HCT116 (cell line): ENCODE measurements around the gene CCDC124. TPM values are rescaled to one million over a fixed set of nuclear protein-coding genes. Genes with fewer than 3 reads are reported as not detected.

Experiments
- ATAC-seq: fragments of 200-7000 bp; cut with Tn5 transposase; 2 replicates; pipeline ENCODE4 v1.9.1; 2020; ENCODE audit warnings: mild to moderate bottlenecking, moderate library complexity
- BruUV-seq: library from RNA; stranded (reverse); fragments of 400-500 nt; replicated peaks from 2 replicates; lab custom pipeline; 2021; lab: Mats Ljungman, UMichigan
- CTCF ChIA-PET: fragments of 300-600 bp; sonication (Branson Sonifier 250); formaldehyde crosslinking; loops from one replicate; lab custom pipeline; 2021; ENCODE audit warnings: antibody characterized with exemption; lab: Charles Lee
- POLR2A ChIA-PET: fragments of 300-600, 350-600 bp; sonication (Branson Sonifier 250); formaldehyde crosslinking; loops from one replicate; lab custom pipeline; 2021; ENCODE audit warnings: antibody characterized with exemption; lab: Charles Lee
- RAD21 ChIA-PET, 2 experiments: fragments of 300-600 bp; sonication (Branson Sonifier 250); formaldehyde crosslinking; loops; one replicate each; lab custom pipeline; 2023; ENCODE audit warnings: low total read pairs in 2 of 2; ENCODE audit not compliant: uncharacterized antibody in 2 of 2, unreplicated experiment in 2 of 2, low non-redundant PET in 1 of 2; lab: Charles Lee
- DNase-seq: peaks from one replicate; pipeline ENCODE4 v3.0.0-alpha.2; 2010; ENCODE audit warnings: low read depth, low spot score
- H2AFZ ChIP-seq: fragments of 200-600 bp; shearing (Covaris generic), sonication (generic); 2 replicates; pipeline ENCODE4 v1.6.1; 2017; ENCODE audit warnings: low read depth, mixed run types, mixed read lengths, antibody characterized with exemption, low read length; ENCODE audit not compliant: poor library complexity, severe bottlenecking
- H3K27ac ChIP-seq: 2 replicates; pipeline ENCODE4 v1.5.1; 2012; ENCODE audit warnings: low read depth, low read length
- H3K27me3 ChIP-seq: fragments of 200-600 bp; sonication (generic); 2 replicates; pipeline ENCODE4 v1.6.1; 2016; ENCODE audit warnings: mixed run types, low read length, mixed read lengths; ENCODE audit not compliant: insufficient read depth
- H3K36me3 ChIP-seq, 2 experiments: fragments of 200-500 bp in 1 of 2; fragments of 200-600 bp in 1 of 2; sonication (Bioruptor generic) in 1 of 2; sonication (generic) in 1 of 2; 2 replicates each; pipeline versions ENCODE4 v1.5.1 to v1.6.1; 2014 to 2016; ENCODE audit warnings: low read length in 2 of 2, inconsistent platforms in 1 of 2, mixed read lengths in 1 of 2, mixed run types in 1 of 2; ENCODE audit not compliant: insufficient read depth in 2 of 2, control insufficient read depth in 1 of 2
- H3K4me1 ChIP-seq, 2 experiments: fragments of 200-600 bp in 1 of 2; sonication (generic) in 1 of 2; 2 replicates each; pipeline versions ENCODE4 v1.5.1 to v1.6.1; 2012 to 2017; ENCODE audit warnings: low read length in 2 of 2, inconsistent platforms in 1 of 2, mild to moderate bottlenecking in 1 of 2, mixed read lengths in 1 of 2, mixed run types in 1 of 2, moderate library complexity in 1 of 2; ENCODE audit not compliant: insufficient read depth in 2 of 2, control insufficient read depth in 1 of 2
- H3K4me2 ChIP-seq: fragments of 200-600 bp; sonication (generic); 2 replicates; pipeline ENCODE4 v1.6.1; 2017; ENCODE audit warnings: mixed run types, low read length, mixed read lengths
- H3K4me3 ChIP-seq, 2 experiments: fragments of 200-600 bp in 1 of 2; sonication (generic) in 1 of 2; replicated peaks in 1 of 2; 2 replicates each; pipeline ENCODE4 v1.5.1; 2011 to 2016; ENCODE audit warnings: low read length in 2 of 2, control low read depth in 1 of 2, low read depth in 1 of 2, mild to moderate bottlenecking in 1 of 2, mixed read lengths in 1 of 2, mixed run types in 1 of 2
- H3K79me2 ChIP-seq: fragments of 200-600 bp; sonication (generic); 2 replicates; pipeline ENCODE4 v1.6.1; 2017; ENCODE audit warnings: mild to moderate bottlenecking, mixed run types, low read length, moderate library complexity, mixed read lengths; ENCODE audit not compliant: insufficient read depth
- H3K9ac ChIP-seq: fragments of 200-600 bp; sonication (generic); 2 replicates; pipeline ENCODE4 v1.6.1; 2016; ENCODE audit warnings: low read length, mixed read lengths
- H3K9me2 ChIP-seq: fragments of 200-600 bp; sonication (generic), shearing (Covaris generic); 2 replicates; pipeline ENCODE4 v1.6.1; 2017; ENCODE audit warnings: mixed run types, mild to moderate bottlenecking, moderate library complexity; ENCODE audit not compliant: insufficient read depth
- H3K9me3 ChIP-seq, 2 experiments: fragments of 200-500 bp in 1 of 2; fragments of 200-600 bp in 1 of 2; sonication (Bioruptor generic) in 1 of 2; sonication (generic) in 1 of 2; 2 replicates each; pipeline ENCODE4 v1.6.1; 2014 to 2017; ENCODE audit warnings: low read length in 2 of 2, mixed read lengths in 2 of 2, inconsistent platforms in 1 of 2, low read depth in 1 of 2, mild to moderate bottlenecking in 1 of 2, mixed run types in 1 of 2, moderate library complexity in 1 of 2; ENCODE audit not compliant: control insufficient read depth in 1 of 2, insufficient read depth in 1 of 2
- H4K20me1 ChIP-seq: fragments of 200-600 bp; sonication (generic), shearing (Covaris generic); 2 replicates; pipeline ENCODE4 v1.6.1; 2017; ENCODE audit warnings: mixed run types, mild to moderate bottlenecking, moderate library complexity; ENCODE audit not compliant: insufficient read depth
- CEBPB ChIP-seq: IDR thresholded peaks from 2 replicates; pipeline ENCODE4 v1.6.1; 2012; ENCODE audit warnings: low read depth
- ELF1 ChIP-seq: IDR thresholded peaks from 2 replicates; pipeline ENCODE4 v1.6.1; 2012; ENCODE audit warnings: low read depth, borderline replicate concordance
- EZH2phosphoT487 ChIP-seq: fragments of 200-600 bp; IDR thresholded peaks from 2 replicates; pipeline ENCODE4 v1.6.1; 2018; ENCODE audit warnings: antibody characterized with exemption, borderline replicate concordance
- POLR2AphosphoS5 ChIP-seq: IDR thresholded peaks from 2 replicates; pipeline ENCODE4 v1.6.1; 2011; ENCODE audit warnings: mild to moderate bottlenecking, low read depth, low read length, moderate library complexity
- RAD21 ChIP-seq: IDR thresholded peaks from 2 replicates; pipeline ENCODE4 v1.6.1; 2012; ENCODE audit warnings: low read depth, mild to moderate bottlenecking
- SP1 ChIP-seq: IDR thresholded peaks from 2 replicates; pipeline ENCODE4 v1.6.1; 2012; ENCODE audit warnings: low read depth
- SRF ChIP-seq: IDR thresholded peaks from 2 replicates; pipeline ENCODE4 v1.6.1; 2012; ENCODE audit warnings: low read depth
- TCF7L2 ChIP-seq: IDR thresholded peaks from 2 replicates; pipeline ENCODE4 v1.7.0; 2011; ENCODE audit warnings: borderline replicate concordance, inconsistent platforms; ENCODE audit not compliant: insufficient read depth, insufficient read length; ENCODE audit errors: extremely low read depth
- YY1 ChIP-seq: IDR thresholded peaks from 2 replicates; pipeline ENCODE4 v1.6.1; 2011; ENCODE audit warnings: low read length, low read depth, moderate library complexity, mild to moderate bottlenecking; ENCODE audit not compliant: insufficient replicate concordance; ENCODE audit errors: extremely low read depth
- intact Hi-C: fragments of 100-400 bp; cut with micrococcal nuclease; formaldehyde crosslinking; loops from 2 replicates; pipeline ENCODE4 v1.10.0; 2022
- total RNA-seq: library from RNA; stranded (reverse); gene quantifications from one replicate; pipeline ENCODE4 v1.2.1, GENCODE V29; 2021; ENCODE audit not compliant: unreplicated experiment
- TF ChIP-seq, protein P1 (sequence below): IDR thresholded peaks from 2 replicates; pipeline ENCODE4 v1.6.1; 2012
- TF ChIP-seq, protein P2 (sequence below): IDR thresholded peaks from 2 replicates; pipeline ENCODE4 v1.6.1; 2012
- TF ChIP-seq, protein P3 (sequence below): IDR thresholded peaks from 2 replicates; pipeline ENCODE4 v1.6.1; 2012; ENCODE audit warnings: low read depth

The CCDC124 gene
- total RNA-seq, 1 experiment from 2014 or later, result 177 TPM

DNA sequence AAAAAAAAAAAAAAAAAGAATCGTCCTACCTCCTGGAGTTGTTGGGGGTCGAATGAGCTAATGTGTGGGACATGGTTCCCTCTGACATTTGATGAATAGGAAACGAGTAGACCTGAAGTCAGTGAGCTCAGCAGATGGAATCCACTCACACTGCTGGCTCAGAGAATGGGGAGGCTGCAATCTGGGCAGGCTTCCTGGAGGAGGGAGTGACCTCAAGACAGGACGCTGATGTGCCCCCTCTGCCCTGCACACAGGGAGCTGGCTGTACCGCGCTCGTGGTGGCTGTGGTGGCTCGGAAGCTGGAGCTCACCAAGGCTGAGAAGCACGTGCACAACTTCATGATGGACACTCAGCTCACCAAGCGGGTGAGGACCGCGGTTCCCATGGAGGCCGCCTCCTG is 55.3 kb downstream of the CCDC124 start:
- ATAC-seq (no peak), DNase-seq (no peak)
- H3K4me3 ChIP-seq, result no peak overlapping the region
- RAD21 ChIA-PET, result no interaction called here
- H4K20me1 ChIP-seq, result no peaks in the 10 kb centered on the region
- H2AFZ ChIP-seq, result no peak overlapping the region
- intact Hi-C loops, result no loop called here
- POLR2A ChIA-PET, result interaction anchor here (0.7 kb wide), 1 partner anchor 35 kb away, joined by 5 read pairs; no protein-coding TSS in a partner anchor
- H3K4me1 ChIP-seq, result peaks cover 0 to 12% of the 10 kb centered on the region in 2 experiments; a peak in 2 of 4 replicates
- no TSS peak for BruUV-seq
- H3K27me3 ChIP-seq, result no peaks in the 10 kb centered on the region
- no peak overlapping the region for H3K4me2 ChIP-seq
- CTCF ChIA-PET, result no interaction called here
- H3K9ac ChIP-seq, result no peak overlapping the region
- no peaks in the 10 kb centered on the region for H3K9me2 ChIP-seq
- no peaks in the 10 kb centered on the region for H3K36me3 ChIP-seq
- no peaks in the 10 kb centered on the region for H3K79me2 ChIP-seq
- no peak overlapping the region for H3K27ac ChIP-seq
- no peaks in the 10 kb centered on the region for H3K9me3 ChIP-seq
- TF ChIP-seq, protein P1, sequence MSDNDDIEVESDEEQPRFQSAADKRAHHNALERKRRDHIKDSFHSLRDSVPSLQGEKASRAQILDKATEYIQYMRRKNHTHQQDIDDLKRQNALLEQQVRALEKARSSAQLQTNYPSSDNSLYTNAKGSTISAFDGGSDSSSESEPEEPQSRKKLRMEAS, result no peak
- no peak for TF ChIP-seq TCF7L2
- TF ChIP-seq RAD21, result no peak
- TF ChIP-seq SP1, result no peak
- no peak for TF ChIP-seq CEBPB
- TF ChIP-seq POLR2AphosphoS5, result no peak
- no peak for TF ChIP-seq YY1

DNA sequence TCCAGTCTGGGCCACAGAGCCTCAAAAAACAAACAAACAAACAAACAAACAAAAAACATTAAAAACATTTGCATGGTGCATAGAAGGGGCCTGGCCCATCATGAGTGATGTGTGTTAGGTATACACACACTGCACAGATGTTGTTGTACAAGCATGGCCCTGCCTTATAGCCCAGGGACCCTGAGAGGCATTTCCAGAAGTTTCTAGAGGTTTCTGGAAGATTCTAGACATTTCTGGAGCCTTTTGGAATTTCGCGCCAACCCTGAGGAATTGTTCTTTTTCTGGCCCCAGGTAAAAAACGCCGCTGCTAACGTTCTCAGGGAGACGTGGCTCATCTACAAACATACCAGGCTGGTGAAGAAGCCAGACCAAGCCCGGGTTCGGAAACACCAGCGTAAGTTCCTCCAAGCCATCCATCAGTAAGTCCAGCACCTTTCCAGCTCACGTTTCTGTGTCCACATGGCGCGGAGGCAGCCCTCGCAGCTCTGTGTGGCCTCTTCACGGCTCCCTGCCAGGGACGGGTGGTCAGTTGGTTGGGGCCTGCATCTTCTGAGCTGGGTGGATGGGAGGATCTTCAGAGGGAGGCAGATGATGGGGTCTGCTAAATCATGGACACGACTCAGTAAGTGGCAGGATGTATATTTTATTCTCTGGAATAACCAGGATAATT is 56.7 kb downstream of the CCDC124 start:
- CTCF ChIA-PET, result no interaction called here
- no peak overlapping the region for H3K4me2 ChIP-seq
- POLR2A ChIA-PET, result interaction anchor here (0.6 kb wide), 1 partner anchor 42 kb away, joined by 4 read pairs; no protein-coding TSS in a partner anchor
- intact Hi-C loops, result no loop called here
- no peak for DNase-seq
- no peaks in the 10 kb centered on the region for H3K9me2 ChIP-seq
- no TSS peak for BruUV-seq
- no peak overlapping the region for H3K9ac ChIP-seq
- H3K27me3 ChIP-seq, result no peaks in the 10 kb centered on the region
- no peak for ATAC-seq
- H3K9me3 ChIP-seq, result no peaks in the 10 kb centered on the region
- no peaks in the 10 kb centered on the region for H3K79me2 ChIP-seq
- no peak overlapping the region for H2AFZ ChIP-seq
- peaks cover 0 to 12% of the 10 kb centered on the region in 2 experiments; a peak in 2 of 4 replicates for H3K4me1 ChIP-seq
- no peaks in the 10 kb centered on the region for H4K20me1 ChIP-seq
- H3K27ac ChIP-seq, result no peak overlapping the region
- H3K36me3 ChIP-seq, result no peaks in the 10 kb centered on the region
- RAD21 ChIA-PET, result no interaction called here
- no peak overlapping the region for H3K4me3 ChIP-seq
- TF ChIP-seq, protein P2, sequence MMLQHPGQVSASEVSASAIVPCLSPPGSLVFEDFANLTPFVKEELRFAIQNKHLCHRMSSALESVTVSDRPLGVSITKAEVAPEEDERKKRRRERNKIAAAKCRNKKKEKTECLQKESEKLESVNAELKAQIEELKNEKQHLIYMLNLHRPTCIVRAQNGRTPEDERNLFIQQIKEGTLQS, result no peak
- TF ChIP-seq, protein P3, sequence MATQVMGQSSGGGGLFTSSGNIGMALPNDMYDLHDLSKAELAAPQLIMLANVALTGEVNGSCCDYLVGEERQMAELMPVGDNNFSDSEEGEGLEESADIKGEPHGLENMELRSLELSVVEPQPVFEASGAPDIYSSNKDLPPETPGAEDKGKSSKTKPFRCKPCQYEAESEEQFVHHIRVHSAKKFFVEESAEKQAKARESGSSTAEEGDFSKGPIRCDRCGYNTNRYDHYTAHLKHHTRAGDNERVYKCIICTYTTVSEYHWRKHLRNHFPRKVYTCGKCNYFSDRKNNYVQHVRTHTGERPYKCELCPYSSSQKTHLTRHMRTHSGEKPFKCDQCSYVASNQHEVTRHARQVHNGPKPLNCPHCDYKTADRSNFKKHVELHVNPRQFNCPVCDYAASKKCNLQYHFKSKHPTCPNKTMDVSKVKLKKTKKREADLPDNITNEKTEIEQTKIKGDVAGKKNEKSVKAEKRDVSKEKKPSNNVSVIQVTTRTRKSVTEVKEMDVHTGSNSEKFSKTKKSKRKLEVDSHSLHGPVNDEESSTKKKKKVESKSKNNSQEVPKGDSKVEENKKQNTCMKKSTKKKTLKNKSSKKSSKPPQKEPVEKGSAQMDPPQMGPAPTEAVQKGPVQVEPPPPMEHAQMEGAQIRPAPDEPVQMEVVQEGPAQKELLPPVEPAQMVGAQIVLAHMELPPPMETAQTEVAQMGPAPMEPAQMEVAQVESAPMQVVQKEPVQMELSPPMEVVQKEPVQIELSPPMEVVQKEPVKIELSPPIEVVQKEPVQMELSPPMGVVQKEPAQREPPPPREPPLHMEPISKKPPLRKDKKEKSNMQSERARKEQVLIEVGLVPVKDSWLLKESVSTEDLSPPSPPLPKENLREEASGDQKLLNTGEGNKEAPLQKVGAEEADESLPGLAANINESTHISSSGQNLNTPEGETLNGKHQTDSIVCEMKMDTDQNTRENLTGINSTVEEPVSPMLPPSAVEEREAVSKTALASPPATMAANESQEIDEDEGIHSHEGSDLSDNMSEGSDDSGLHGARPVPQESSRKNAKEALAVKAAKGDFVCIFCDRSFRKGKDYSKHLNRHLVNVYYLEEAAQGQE, result no peak
- TF ChIP-seq, protein P1, result no peak
- TF ChIP-seq RAD21 (no peak), EZH2phosphoT487 (no peak), SRF (no peak), ELF1 (no peak)
